Stimulated activated CD4-positive, alpha-beta T cell treated with anti-CD3 and anti-CD28 coated beads, Interleukin-12 subunit alpha, Interleukin-12 subunit beta, amount 100 ng/mL, for 24 hours (primary cell): ENCODE measurements around the gene NRGN.

Experiments used
- DNase-seq, 2 experiments: peaks; one replicate each; pipeline ENCODE4 v3.0.0-alpha.2; 2020; ENCODE audit warnings: low read depth in 2 of 2

The NRGN gene

DNA sequence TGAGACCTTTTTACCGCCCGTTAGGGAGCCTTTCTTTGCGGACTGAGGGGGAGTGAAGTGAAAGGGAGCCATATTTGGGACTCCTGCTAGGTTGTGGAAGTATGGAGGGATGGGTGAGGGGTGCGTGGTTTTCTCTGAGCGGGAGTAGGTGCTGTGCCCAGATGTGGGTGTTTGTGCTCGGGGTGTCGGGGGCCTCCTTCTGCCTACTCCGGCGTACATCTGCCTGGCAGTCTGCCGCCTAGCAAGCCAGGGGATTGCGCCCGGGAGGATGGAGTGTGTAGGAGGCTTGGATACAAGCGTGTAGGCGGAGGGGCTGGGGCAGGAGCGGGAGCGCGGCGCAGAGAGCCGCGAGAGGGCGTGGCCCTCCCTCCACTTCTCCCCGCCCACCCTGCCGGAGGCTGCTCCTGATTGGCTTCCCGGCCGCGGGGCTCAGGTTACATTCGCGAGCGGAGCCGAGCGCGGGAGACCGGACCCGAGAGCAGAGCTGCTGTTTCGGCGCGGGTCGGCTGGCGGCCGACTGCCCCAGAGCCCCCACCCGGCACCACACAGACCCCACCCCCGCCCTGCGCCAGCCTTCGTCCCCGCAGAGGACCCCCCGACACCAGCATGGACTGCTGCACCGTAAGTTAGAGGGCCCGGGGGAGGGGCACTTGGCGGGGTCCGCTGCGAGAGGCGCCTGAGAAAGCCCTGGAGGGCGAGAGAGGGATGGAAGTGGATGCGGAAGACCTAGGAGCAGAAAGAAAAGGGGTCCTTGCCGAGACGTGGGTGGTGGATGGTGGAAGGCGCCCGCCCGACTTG, at the start of gene NRGN:
NRGN (plus strand) TSS at position 464 of the 798 bp plus-strand sequence; CDS start at position 607, 143 bp downstream.
- peak; percentile 67 to 83 for DNase-seq

- DNase-seq = no peak
Measured at GRCh38 chr11:124693142-124693541, 46.6 kb upstream of the NRGN start.

GRCh38 chr11:124699547-124699946, 40.2 kb upstream of the NRGN start:
- no peak for DNase-seq

DNA sequence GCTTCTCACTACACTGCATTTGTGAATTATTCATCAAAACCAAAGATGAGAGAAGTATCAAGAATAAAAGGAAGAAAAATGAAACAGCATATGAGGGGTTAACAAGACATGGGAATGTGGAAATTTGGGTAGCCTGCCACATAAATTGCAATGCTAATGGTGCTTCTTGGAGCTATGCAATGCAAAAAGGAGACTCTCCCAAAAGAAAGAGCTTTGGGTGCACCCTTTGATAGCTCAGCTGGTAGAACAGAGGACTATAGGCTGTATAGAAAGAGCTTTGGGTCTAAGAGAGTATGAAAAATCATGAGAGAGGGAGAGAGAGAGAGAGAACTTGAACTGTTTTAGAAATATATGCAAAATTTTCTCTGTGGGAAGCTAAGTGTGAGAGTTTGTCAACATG, 39.7 kb upstream of the NRGN start:
- DNase-seq = no peak

GRCh38 chr11:124707829-124708228, 31.9 kb upstream of the NRGN start:
- no peak for DNase-seq

DNA sequence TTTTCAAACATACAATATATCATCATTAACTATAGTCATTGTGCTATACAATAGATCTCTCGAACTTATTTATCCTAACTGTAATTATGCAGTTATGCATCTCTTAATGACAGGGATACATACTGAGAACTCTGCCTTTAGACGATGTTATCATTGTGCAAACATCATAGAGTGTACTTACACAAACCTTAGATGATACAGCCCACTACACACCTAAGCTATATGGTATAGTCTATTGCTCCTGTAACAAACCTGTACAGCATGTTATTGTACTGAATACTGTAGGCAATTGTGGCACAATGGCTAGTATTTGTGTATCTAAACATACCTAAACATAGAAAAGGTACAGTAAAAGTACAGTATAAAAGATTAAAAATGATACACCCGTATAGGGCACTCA, 27.4 kb upstream of the NRGN start:
- DNase-seq = no peak

GRCh38 chr11:124716591-124716990, 23.2 kb upstream of the NRGN start:
- DNase-seq = no peak

DNA sequence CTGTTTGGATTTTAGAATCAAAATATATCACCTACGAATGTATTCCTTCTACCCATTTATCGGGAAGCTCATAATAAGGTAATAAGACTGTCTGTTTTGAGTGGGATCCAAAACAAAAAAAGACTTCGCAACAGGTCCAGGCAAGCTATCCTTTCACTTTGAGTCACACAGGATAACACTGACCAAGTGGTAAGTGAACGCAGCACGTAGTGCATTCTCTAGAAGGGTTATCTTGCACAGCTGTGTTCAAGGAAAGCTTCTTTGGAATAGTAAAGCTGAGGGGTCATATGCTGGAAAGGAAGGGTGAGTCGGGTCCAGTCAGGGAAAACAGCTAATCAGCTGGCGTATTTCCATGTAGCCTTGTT, 22.3 kb upstream of the NRGN start:
- no peak for DNase-seq

DNA sequence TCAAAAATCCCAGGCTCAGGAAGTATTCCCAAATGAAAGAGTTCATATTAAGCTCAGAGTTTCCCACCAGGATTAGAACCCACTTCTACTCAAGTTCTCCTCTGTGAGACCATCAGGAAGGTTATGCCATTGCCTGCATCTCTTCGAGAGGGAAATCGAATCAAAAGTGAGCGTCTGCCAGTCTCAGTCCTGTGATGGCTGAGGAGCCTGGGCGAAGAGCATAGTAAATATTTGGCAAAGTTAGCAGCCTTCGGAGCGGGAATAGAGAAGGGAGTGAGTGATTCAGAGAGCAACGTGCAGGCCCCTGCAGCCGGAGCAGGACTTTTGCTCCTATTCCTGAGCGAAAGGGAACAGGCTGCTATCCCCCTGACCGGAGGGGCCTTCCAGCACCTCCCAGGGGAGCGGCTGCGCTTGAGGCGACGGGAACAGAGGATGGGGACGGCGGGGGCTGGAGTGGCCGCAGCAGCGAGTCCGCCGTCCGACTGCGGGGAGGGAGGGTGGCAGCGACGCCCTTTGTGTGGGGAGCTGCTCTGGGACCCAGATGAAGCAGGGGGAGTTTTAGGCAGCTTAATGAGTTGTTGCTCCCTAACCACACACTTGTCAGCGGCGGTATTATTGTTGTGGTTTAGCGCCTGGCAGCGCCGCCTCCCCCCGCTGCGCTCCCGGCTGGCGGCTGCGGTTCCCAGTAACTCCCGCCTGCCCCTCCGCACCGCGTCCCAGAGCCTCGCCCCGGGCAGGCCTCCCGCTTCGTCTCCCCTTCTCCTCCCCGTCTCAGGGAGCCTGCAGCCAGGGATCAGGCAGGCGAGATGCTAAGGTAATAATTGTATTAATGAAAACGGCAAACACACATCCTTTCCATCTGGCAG, 21.7 kb upstream of the NRGN start:
- DNase-seq = no peak

DNA sequence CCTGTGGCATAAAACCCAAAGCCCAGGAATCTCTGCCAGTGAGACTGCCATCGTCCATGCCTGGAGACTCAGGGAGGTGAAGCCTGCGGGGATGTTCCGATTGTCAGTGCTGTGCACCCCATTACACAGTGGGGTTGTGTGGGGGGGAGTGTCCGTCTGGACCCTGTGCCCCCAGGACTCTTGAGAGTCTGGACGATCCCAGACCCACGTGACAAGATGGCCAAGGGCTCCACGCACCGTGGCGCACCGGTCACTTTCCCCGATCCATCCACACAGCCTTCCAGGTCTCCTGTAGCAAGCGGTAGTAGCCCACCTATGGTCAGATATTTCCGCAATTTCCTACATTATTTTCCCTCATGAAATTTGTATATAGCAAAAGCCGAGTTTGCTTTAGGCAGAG, 20.9 kb upstream of the NRGN start:
- no peak for DNase-seq

DNA sequence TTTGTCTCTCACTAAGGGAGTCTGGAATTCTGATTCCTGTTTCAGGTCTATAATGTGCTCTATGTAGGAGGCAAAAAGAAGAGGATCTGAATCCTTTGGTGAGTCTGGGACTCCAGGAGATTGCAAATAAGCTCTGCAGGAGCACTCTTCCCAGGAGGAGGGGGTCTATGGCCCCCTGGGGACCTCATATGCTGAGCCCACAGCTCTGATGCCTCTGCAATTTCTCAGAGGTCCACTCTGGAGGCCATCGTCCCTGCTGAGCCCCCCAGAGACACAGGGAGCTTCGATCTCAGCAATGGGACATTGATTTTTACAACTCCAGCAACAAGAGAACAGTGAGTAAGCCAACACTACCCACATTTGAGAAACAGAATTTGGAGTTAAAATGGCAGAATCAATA, 20.2 kb upstream of the NRGN start:
- DNase-seq = no peak

DNA sequence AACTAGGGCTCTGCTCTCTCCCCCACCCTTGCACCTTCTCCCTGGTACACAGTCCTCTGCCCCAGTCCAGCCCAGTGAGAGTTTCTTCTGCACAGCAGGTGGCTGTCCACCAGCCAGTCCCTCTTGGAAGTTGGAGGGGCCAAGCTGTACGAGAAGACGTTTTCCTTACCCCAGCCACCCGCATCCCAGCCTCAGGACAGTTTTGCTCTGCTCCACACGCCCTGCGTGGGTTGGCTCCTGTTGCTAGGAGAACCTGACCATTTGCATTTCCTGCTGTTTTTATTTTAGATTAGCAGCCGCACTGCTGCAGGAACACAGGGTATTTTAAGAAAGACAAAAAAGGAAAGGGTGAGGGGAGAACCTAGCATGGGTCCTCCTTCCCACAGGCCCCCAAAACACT, 17.6 kb upstream of the NRGN start:
- DNase-seq = no peak

GRCh38 chr11:124724979-124725718, 14.6 kb upstream of the NRGN start:
- no peak for DNase-seq

- no peak for DNase-seq
Measured at GRCh38 chr11:124725719-124726105, 14.0 kb upstream of the NRGN start.

DNA sequence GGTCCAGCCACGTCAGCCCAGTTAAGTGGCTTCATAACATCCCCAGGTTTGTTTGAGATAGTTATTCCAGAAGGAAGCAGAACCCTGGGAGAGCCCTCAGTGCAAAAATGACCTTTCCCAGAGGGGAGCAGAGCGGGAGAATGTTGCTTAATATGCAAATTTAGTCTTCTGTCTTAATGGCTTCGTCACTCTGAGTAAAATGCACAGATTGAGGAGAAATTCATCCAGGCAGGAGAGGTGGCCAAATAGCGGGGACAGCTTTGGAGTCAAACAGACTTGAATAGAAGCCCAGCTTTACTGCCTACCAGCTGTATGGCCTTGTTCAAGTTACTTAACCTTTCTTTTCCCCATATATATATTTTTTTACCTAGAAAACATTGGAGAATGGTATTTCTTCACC, 12.3 kb upstream of the NRGN start:
- DNase-seq = no peak

DNA sequence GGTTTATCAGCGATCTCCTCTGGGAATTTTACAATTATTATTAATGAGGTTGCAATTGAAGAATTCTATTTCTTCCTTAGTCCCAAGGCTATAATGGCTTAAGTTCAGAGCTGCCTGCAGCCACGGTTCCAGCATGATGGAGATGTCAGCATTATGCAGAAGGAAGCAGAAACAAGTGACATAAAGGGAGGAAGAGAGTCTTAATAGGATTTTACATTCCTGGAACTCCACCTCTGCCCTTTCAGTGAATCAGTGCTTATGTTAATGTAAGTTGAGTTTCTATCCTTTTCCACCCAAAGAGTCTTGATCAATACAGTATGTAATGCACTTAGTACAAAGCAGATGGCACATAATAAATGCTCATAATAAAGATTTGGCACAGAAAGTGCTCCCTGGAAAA, 11.6 kb upstream of the NRGN start:
- no peak for DNase-seq

DNA sequence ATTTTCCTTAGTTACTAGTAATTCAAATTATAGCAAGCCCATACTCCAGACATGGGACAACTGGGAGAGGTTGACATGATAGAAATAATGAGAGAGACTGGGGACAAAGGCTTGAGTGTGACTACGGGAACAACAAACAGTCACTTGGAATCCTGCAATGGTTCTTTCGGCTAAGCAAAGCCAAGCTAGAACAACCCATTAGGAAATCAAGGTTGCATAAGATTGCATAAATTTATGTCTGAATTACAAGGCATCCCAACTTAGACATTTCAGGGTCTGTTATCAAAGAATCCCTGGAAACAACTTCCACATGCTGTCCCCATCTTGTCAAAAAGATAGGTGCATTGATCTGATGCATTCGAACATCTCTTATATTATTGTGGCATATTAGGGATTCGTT, 10.2 kb upstream of the NRGN start:
- no peak for DNase-seq

DNA sequence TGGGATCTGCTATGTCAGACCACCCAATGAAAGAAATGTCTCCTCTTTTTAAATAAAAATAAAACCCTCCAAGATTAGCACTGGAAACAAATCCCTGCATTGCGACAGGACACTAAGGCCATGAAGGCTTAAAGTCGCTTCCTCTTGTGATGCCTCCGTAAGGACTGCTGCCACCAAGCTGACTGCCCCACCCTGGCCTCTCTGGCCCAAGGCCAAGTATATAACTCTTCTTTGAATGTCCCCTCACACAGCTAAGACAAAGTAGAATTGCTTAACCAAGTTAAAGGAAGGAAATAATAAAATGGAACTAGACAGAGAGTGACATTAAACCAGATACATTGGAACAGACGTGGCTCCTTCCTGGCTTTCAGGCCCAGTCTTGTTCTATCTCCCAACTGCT, 7.5 kb upstream of the NRGN start:
- DNase-seq = no peak

DNA sequence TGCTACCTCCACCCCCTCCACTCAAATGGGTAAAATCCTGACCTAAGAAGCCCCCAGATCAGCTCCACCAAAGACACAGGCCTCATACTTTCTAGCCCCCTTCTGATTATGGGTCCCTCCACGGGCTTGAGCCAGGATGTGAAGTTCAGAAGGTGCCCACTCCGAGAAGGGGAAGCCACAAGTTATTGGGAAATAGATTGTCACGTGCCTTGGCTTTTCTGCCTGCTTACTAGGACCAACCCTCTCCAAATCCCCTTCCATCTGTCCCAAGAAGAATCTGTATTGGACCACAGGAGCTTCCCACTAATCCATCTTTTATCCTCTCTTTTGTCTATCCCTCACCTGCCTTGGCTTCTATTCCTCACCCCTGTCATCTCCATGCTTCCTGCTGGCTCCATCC, 3.0 kb upstream of the NRGN start:
- DNase-seq = no peak

- no peak for DNase-seq
Measured at GRCh38 chr11:124737638-124738305, 2.0 kb upstream of the NRGN start.

DNA sequence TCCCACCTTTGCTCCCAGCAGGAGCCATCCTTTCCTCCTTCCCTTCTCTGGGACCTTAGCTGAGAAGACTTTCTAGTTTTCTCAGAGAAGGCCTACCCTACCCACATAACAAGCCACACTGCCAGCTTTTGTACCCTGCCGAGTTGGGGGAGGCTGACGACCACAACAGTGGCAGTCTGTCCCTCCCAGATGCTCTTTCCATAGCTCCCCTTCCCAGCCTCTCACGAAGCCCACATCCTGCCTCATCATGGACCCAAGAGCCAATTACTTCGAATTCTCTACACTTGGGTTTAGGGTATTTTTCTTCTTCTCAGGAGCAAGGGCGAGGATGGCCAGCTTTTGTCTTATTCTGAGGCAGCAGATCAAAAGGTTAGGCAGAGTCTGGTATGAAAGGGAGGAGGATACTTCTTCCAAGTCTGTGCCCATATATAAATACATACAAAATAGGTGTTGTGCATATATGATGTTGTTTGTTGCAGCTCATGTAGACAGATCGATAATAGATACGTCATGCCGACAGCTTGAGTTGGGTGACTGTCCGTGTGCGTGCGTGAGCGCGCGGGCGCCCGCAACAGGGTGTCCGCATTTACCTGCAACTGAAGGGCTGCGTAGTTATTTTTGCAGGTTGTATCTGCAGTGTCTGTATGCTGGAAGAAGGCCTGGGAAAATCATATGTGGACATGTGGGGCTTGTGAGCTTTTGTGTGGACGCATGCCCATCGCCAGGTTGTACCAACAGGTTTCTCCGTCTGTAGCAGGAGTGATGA, 846 bp upstream of the NRGN start:
- DNase-seq = no peak
